ENCODE data around the gene AMDHD1. TPM values are rescaled to one million over a fixed set of nuclear protein-coding genes. Genes with fewer than 3 reads are reported as not detected.

Gene AMDHD1
- total RNA-seq, 4 donors from 2014 or later: 0.55 to 0.64 TPM; not detected in 2

- TF ChIP-seq, protein P1, sequence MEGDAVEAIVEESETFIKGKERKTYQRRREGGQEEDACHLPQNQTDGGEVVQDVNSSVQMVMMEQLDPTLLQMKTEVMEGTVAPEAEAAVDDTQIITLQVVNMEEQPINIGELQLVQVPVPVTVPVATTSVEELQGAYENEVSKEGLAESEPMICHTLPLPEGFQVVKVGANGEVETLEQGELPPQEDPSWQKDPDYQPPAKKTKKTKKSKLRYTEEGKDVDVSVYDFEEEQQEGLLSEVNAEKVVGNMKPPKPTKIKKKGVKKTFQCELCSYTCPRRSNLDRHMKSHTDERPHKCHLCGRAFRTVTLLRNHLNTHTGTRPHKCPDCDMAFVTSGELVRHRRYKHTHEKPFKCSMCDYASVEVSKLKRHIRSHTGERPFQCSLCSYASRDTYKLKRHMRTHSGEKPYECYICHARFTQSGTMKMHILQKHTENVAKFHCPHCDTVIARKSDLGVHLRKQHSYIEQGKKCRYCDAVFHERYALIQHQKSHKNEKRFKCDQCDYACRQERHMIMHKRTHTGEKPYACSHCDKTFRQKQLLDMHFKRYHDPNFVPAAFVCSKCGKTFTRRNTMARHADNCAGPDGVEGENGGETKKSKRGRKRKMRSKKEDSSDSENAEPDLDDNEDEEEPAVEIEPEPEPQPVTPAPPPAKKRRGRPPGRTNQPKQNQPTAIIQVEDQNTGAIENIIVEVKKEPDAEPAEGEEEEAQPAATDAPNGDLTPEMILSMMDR (IDR thresholded peaks at IDR 0.05): no peak
- no peak for TF ChIP-seq POLR2A (IDR thresholded peaks at IDR 0.05)
- TF ChIP-seq POLR2AphosphoS5 (IDR thresholded peaks at IDR 0.05): no peak
- TF ChIP-seq EP300 (IDR thresholded peaks at IDR 0.05; ENCODE audit: low read depth): no peak
- no peaks in the 10 kb centered on the region for H3K9me3 ChIP-seq
- no peaks in the 10 kb centered on the region for H3K4me1 ChIP-seq
- DNase-seq: no peak
- in situ Hi-C loops (cut with MboI; ENCODE audit: low pct_ligation_motif_present in 1 of 4, low pct_unique_long_range_greater_than_20kb in 1 of 4, low sequenced_read_pairs in 3 of 4): no loop called here
- no peak overlapping the region for H3K4me3 ChIP-seq
- H3K36me3 ChIP-seq: no peaks in the 10 kb centered on the region
- peaks cover 8% of the 10 kb centered on the region for H3K27me3 ChIP-seq
- no peak overlapping the region for H3K27ac ChIP-seq
- intact Hi-C loops (cut with DNase I; ENCODE audit: low total_unique reads): no loop called here
- 59 to 68% methylated on average over 4 of the region's 4 CpGs for WGBS, 2 donors (ENCODE audit: low coverage in 1 of 2)
These were observed 6.5 kb downstream of the AMDHD1 start for GRCh38 chr12:95949477-95950206.

DNA sequence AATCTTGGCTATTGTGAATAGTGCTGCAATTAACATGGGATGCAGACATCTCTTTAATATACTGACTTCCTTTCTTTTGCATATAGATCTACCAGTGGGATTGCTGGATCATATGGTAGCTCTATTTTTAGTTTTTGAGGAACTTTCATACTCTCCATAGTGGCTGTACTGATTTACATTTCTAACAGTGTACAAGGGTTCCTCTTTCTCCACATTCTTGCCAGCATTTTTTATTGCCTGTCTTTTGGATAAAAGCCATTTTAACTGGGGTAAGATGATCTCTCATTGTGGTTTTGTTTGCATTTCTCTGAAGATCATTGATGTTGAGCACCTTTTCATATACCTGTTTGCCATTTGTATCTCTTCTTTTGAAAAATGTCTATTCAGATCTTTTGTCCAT lies 8.4 kb downstream of the AMDHD1 start:
- in situ Hi-C loops (cut with MboI; ENCODE audit: low pct_ligation_motif_present in 1 of 4, low pct_unique_long_range_greater_than_20kb in 1 of 4, low sequenced_read_pairs in 3 of 4): no loop called here
- H3K4me1 ChIP-seq: no peaks in the 10 kb centered on the region
- no peaks in the 10 kb centered on the region for H3K9me3 ChIP-seq
- intact Hi-C loops (cut with DNase I; ENCODE audit: low total_unique reads): no loop called here
- no peak overlapping the region for H3K27ac ChIP-seq
- no peak for DNase-seq
- peaks cover 8% of the 10 kb centered on the region for H3K27me3 ChIP-seq
- H3K4me3 ChIP-seq: no peak overlapping the region
- TF ChIP-seq POLR2A (IDR thresholded peaks at IDR 0.05): no peak
- TF ChIP-seq, protein P1 (IDR thresholded peaks at IDR 0.05): no peak
- no peak for TF ChIP-seq POLR2AphosphoS5 (IDR thresholded peaks at IDR 0.05)
- TF ChIP-seq EP300 (IDR thresholded peaks at IDR 0.05; ENCODE audit: low read depth): no peak
- no peaks in the 10 kb centered on the region for H3K36me3 ChIP-seq

DNA sequence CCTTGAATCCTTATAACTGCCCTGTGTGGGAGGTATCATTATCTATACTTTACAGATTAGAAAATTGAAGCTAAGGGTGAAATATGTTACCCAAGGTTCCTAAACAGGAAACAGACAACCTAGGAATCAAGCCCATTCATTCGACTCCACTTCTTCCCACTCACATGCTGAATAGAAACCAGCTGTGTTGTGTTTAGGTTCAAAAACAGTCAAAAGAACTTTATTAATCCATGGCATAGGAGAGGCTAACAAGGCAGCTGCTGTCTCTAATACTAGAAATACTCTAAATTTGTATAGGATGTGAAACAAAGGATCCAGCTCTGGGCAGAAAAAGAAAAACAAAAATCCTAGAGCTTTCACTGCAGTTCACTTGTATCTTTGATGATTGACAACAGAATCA lies 9.9 kb downstream of the AMDHD1 start:
- in situ Hi-C loops (cut with MboI; ENCODE audit: low pct_ligation_motif_present in 1 of 4, low pct_unique_long_range_greater_than_20kb in 1 of 4, low sequenced_read_pairs in 3 of 4): no loop called here

DNA sequence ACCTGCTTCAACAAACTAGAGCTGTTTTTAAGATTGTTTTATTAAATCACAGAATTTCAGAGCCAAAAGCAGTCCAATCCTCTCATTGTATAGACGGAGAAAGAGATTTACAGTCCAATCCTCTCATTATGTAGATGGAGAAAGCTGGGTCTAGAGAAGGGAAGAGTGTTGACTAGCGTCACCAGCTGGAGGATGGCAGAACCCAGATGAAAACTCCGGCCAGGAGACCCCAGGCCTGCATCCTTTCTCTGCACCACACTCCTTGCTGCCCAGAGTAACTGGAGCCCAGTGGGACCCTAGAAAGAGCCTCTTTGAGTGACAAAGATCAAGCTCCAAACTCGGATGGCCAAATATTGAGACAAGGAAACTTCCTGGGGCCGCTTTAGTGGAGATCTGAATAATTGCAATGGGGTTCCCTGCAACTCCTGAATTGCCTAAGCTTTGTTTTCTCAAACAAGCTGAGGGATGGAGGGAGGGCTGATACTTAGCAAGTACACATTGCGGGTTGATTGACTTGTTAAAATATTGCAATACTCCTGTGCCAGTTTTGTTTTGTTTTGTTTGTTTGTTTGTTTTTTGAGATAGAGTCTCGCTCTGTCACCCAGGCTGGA lies 12.5 kb downstream of the AMDHD1 start:
- Histone ChIP-seq H3K4me1 (no peaks in the 10 kb centered on the region), H3K27ac (no peak overlapping the region), H3K9me3 (no peaks in the 10 kb centered on the region), H3K36me3 (no peaks in the 10 kb centered on the region), H3K4me3 (no peak overlapping the region), H3K27me3 (peaks cover 4% of the 10 kb centered on the region)
- in situ Hi-C loops (cut with MboI; ENCODE audit: low pct_ligation_motif_present in 1 of 4, low pct_unique_long_range_greater_than_20kb in 1 of 4, low sequenced_read_pairs in 3 of 4): no loop called here
- WGBS, 2 donors (ENCODE audit: low coverage in 1 of 2): 87 to 96% methylated on average over 4 to 7 of the region's 7 CpGs
- intact Hi-C loops (cut with DNase I; ENCODE audit: low total_unique reads): no loop called here
- no peak for DNase-seq
- TF ChIP-seq EP300 (IDR thresholded peaks at IDR 0.05; ENCODE audit: low read depth) (no peak), POLR2AphosphoS5 (IDR thresholded peaks at IDR 0.05) (no peak), POLR2A (IDR thresholded peaks at IDR 0.05) (no peak)
- TF ChIP-seq, protein P1 (IDR thresholded peaks at IDR 0.05): no peak

More for the DNA sequence above, 9.9 kb downstream of the AMDHD1 start:
- intact Hi-C loops (cut with DNase I; ENCODE audit: low total_unique reads): no loop called here
- 20 to 59% methylated on average over 1 of the region's 1 CpG for WGBS, 2 donors (ENCODE audit: low coverage in 1 of 2)
- no peak for DNase-seq
- H3K36me3 ChIP-seq: no peaks in the 10 kb centered on the region
- no peak overlapping the region for H3K27ac ChIP-seq
- no peaks in the 10 kb centered on the region for H3K9me3 ChIP-seq
- H3K4me1 ChIP-seq: no peaks in the 10 kb centered on the region
- TF ChIP-seq, protein P1 (IDR thresholded peaks at IDR 0.05): no peak
- no peak for TF ChIP-seq POLR2A (IDR thresholded peaks at IDR 0.05)
- no peak for TF ChIP-seq EP300 (IDR thresholded peaks at IDR 0.05; ENCODE audit: low read depth)
- TF ChIP-seq POLR2AphosphoS5 (IDR thresholded peaks at IDR 0.05): no peak
- H3K4me3 ChIP-seq: no peak overlapping the region
- H3K27me3 ChIP-seq: peaks cover 8% of the 10 kb centered on the region

Measured in transverse colon (tissue), 4 donors.